Right lobe of liver (tissue), 6 donors: ENCODE data around the gene TSPAN18. TPM values are rescaled to one million over a fixed set of nuclear protein-coding genes. Genes with fewer than 3 reads are reported as not detected.

Experiments
- ATAC-seq, 4 donors: fragments of 200-7000 bp; cut with Tn5 transposase; one replicate each; pipeline ENCODE4 v1.9.1; 2020; ENCODE audit warnings: mild to moderate bottlenecking in 4 of 4, moderate library complexity in 4 of 4
- DNase-seq, 3 donors: peaks; one replicate each; pipeline ENCODE4 v3.0.0-alpha.2; 2020
- H3K27ac ChIP-seq, 3 donors: fragments of 200-600 bp; one replicate each; pipeline ENCODE4 v1.8.0; 2022
- H3K27me3 ChIP-seq, 2 donors: fragments of 200-600 bp; one replicate each; pipeline ENCODE4 v1.8.0; 2022
- H3K36me3 ChIP-seq, 4 donors: fragments of 200-600 bp; sonication (generic) in 1 of 4; one replicate each; pipeline versions ENCODE4 v1.5.1 to v1.8.0; 2017 to 2022; ENCODE audit warnings: control low read depth in 1 of 4
- H3K4me1 ChIP-seq, 4 donors: fragments of 200-600 bp; sonication (generic) in 1 of 4; one replicate each; pipeline versions ENCODE4 v1.5.1 to v1.8.0; 2017 to 2022; ENCODE audit warnings: control low read depth in 1 of 4
- H3K4me3 ChIP-seq, 3 donors: fragments of 200-600 bp; one replicate each; pipeline ENCODE4 v1.8.0; 2022
- H3K9me3 ChIP-seq, 4 donors: fragments of 200-600 bp; sonication (generic) in 1 of 4; one replicate each; pipeline versions ENCODE4 v1.5.1 to v1.8.0; 2017 to 2022; ENCODE audit warnings: control low read depth in 1 of 4
- CTCF ChIP-seq, 4 donors: fragments of 200-600 bp in 3 of 4; fragments of 450-650 bp in 1 of 4; IDR thresholded peaks; one replicate each; pipeline versions ENCODE4 v1.5.1 to v1.8.0; 2016 to 2022; ENCODE audit warnings: antibody characterized with exemption in 4 of 4, mild to moderate bottlenecking in 2 of 4
- POLR2A ChIP-seq: fragments of 450-650 bp; IDR thresholded peaks from one replicate; pipeline ENCODE4 v1.6.1; 2017; ENCODE audit warnings: antibody characterized with exemption, mild to moderate bottlenecking
- WGBS: methylation state at CpG from one replicate; pipeline ENCODE4 v1.1.6; 2018; ENCODE audit warnings: low coverage, low lambda C conversion rate; ENCODE audit not compliant: insufficient coverage; ENCODE audit errors: missing lambda C conversion rate; 5-methylcytosine and 5-hydroxymethylcytosine counted together
- intact Hi-C, 2 donors: fragments of 100-400 bp; cut with DNase I; formaldehyde crosslinking; loops; one replicate each; pipeline versions ENCODE4 v1.11.2 to v1.14.1; 2022
- total RNA-seq, 6 experiments: library from RNA; depleted of rRNA in 2 of 6; stranded (reverse); fragments of >200 nt in 2 of 6; fragmentation: NEBNext Ultra II Directional in 3 of 6; extraction: Animal tissue kit (Norgen Biotek cat#: 25700) in 3 of 6; gene quantifications; one replicate each; pipeline versions ENCODE4 v1.1.0 to v1.2.4, GENCODE V29; 2016 to 2023
- donor health status: DM: no; HTN: yes; CAD: no.
- donor health status: DM: no; HTN: no; CAD: no.
- donor health status: DM: no; HTN: no; CAD: no.
- donor health status: DM: no; HTN: yes; CAD: no.
- donor health status: DM: no; HTN: yes; CAD: no.

The TSPAN18 gene
- total RNA-seq, 6 experiments from 2014 or later = 3.4 to 10.6 (median 5.3) TPM

- Histone ChIP-seq H3K36me3 (no peaks in the 10 kb centered on the region), H3K4me3 (no peak overlapping the region), H3K4me1 (peaks cover 0 to 25% (median 6%) of the 10 kb centered on the region in 4 donors), H3K27ac (no peak overlapping the region), H3K9me3 (no peaks in the 10 kb centered on the region), H3K27me3 (no peaks in the 10 kb centered on the region)
- WGBS = 83% methylated on average over 1 of the region's 10 CpGs
- DNase-seq (no peak), ATAC-seq (no peak)
- TF ChIP-seq POLR2A (no peak), CTCF (IDR thresholded peaks at IDR 0.05) (no peak)
- intact Hi-C loops = no loop called here
Observed at GRCh38 chr11:44708009-44708408, 18.8 kb upstream of the TSPAN18 start.

GRCh38 chr11:44708523-44709280 lies 18.1 kb upstream of the TSPAN18 start:
- Histone ChIP-seq H3K9me3 (no peaks in the 10 kb centered on the region), H3K4me3 (no peak overlapping the region), H3K36me3 (no peaks in the 10 kb centered on the region), H3K27me3 (no peaks in the 10 kb centered on the region), H3K4me1 (peaks cover 0 to 25% (median 6%) of the 10 kb centered on the region in 4 donors), H3K27ac (peak overlapping the region in 1 of 3 donors; percentile 47)
- WGBS = 58% methylated on average over 6 of the region's 6 CpGs
- TF ChIP-seq CTCF (IDR thresholded peaks at IDR 0.05) (no peak), POLR2A (no peak)
- DNase-seq = no peak
- peak; percentile 3 to 47 (median 22) for ATAC-seq
- intact Hi-C loops = no loop called here

GRCh38 chr11:44709281-44709562 lies 17.5 kb upstream of the TSPAN18 start:
- no peak overlapping the region for H3K27ac ChIP-seq
- H3K4me3 ChIP-seq = no peak overlapping the region
- WGBS = no CpG with 5 or more reads among the region's 3 CpGs
- ATAC-seq (peak; percentile 97 to 99 (median 98)), DNase-seq (peak; percentile 73 to 85 (median 84))
- intact Hi-C loops = no loop called here
- H3K27me3 ChIP-seq = no peaks in the 10 kb centered on the region
- no peak for TF ChIP-seq CTCF (IDR thresholded peaks at IDR 0.05)
- no peak for TF ChIP-seq POLR2A
- peaks cover 0 to 25% (median 6%) of the 10 kb centered on the region in 4 donors for H3K4me1 ChIP-seq
- H3K36me3 ChIP-seq = no peaks in the 10 kb centered on the region
- H3K9me3 ChIP-seq = no peaks in the 10 kb centered on the region

- 46% methylated on average over 3 of the region's 3 CpGs for WGBS
- Histone ChIP-seq H3K27ac (no peak overlapping the region), H3K4me3 (no peak overlapping the region), H3K36me3 (no peaks in the 10 kb centered on the region), H3K9me3 (no peaks in the 10 kb centered on the region), H3K4me1 (peaks cover 0 to 25% (median 6%) of the 10 kb centered on the region in 4 donors), H3K27me3 (no peaks in the 10 kb centered on the region)
- DNase-seq = peak in 1 of 3 donors; percentile 52
- peak in 1 of 4 donors; percentile 24 for ATAC-seq
- intact Hi-C loops = no loop called here
- TF ChIP-seq CTCF (IDR thresholded peaks at IDR 0.05) (no peak), POLR2A (no peak)
Observed at GRCh38 chr11:44709966-44710365, 16.8 kb upstream of the TSPAN18 start.
